NT2/D1 (cell line): ENCODE measurements around the gene PSMB1.

Experiments used
- DNase-seq: peaks from one replicate; pipeline ENCODE4 v3.0.0-alpha.2; 2011; ENCODE audit warnings: low read depth, low spot score
- H3K27me3 ChIP-seq: 2 replicates; pipeline ENCODE4 v1.6.0; 2011; ENCODE audit warnings: mild to moderate bottlenecking; ENCODE audit not compliant: insufficient read length, insufficient read depth
- H3K36me3 ChIP-seq: 2 replicates; pipeline ENCODE4 v1.6.1; 2011; ENCODE audit warnings: mild to moderate bottlenecking, low read length, mixed read lengths; ENCODE audit not compliant: insufficient read depth, insufficient read length
- H3K4me1 ChIP-seq: 2 replicates; pipeline ENCODE4 v1.5.1; 2011; ENCODE audit not compliant: insufficient read depth, insufficient read length
- H3K4me3 ChIP-seq: 2 replicates; pipeline ENCODE4 v1.5.1; 2011; ENCODE audit warnings: low read depth; ENCODE audit not compliant: insufficient read length
- H3K9ac ChIP-seq: 2 replicates; pipeline ENCODE4 v1.6.0; 2011; ENCODE audit warnings: low read depth; ENCODE audit not compliant: insufficient read length
- H3K9me3 ChIP-seq: 2 replicates; pipeline ENCODE4 v1.5.1; 2011; ENCODE audit warnings: mild to moderate bottlenecking, low read length; ENCODE audit not compliant: insufficient read depth
- SUZ12 ChIP-seq: IDR thresholded peaks from 2 replicates; pipeline ENCODE4 v1.6.1; 2011; ENCODE audit not compliant: insufficient read length, insufficient read depth; ENCODE audit errors: extremely low read depth
- YY1 ChIP-seq: IDR thresholded peaks from 2 replicates; pipeline ENCODE4 v1.6.1; 2011; ENCODE audit not compliant: insufficient read length, insufficient read depth
- ZNF274 ChIP-seq: IDR thresholded peaks from 2 replicates; pipeline ENCODE4 v1.6.1; 2011; ENCODE audit warnings: mild to moderate bottlenecking, low read depth, low read length

PSMB1 gene

DNA sequence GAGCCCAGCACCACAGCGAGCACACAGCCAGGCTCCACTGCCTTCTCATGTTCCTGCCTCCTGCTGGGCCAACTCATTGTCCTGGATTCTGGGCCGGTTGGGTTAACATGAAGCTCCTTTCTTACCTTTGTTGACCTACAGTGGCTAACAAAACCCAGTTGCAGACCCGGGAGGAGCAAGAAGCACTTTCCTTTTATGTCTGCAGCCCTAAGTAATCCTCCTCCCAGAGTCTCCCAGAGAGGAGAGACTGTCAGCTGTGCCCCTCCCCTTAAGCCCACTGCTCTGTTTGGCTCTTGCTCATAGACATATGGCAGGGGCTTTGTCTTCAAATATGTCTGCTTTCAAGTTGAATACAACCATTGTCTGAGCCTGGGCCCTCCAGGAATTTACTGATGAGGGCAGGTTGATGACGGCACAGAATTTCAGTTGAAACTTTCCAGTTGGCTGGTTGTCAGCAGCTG lies 55.2 kb downstream of the PSMB1 start:
- Histone ChIP-seq H3K36me3 (no peaks in the 10 kb centered on the region), H3K4me3 (no peak overlapping the region), H3K9me3 (peaks cover 5% of the 10 kb centered on the region; the same call in 1 of the 2 replicates), H3K9ac (no peak overlapping the region), H3K27me3 (peaks cover 17% of the 10 kb centered on the region), H3K4me1 (no peaks in the 10 kb centered on the region)
- TF ChIP-seq SUZ12 (no peak), YY1 (no peak), ZNF274 (no peak)
- DNase-seq = peak; percentile 87

DNA sequence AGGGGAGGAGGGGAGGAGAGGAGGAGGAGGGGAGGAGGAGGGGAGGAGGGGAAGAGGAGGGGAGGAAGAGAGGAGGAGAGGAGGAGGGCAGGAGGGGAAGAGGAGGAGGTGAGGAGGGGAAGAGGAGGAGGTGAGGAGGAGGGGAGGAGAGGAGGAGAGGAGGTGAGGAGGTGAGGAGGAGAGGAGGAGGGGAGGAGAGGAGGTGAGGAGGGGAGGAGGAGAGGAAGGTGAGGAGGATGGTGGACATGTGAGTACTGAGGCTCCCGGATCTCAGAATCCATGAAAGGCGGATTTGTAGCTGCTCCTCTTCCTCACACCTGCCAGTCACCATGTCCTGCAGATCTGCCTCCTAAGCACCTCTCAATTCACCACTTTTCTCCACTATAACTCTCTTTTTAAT lies 59.8 kb downstream of the PSMB1 start:
- Histone ChIP-seq H3K4me1 (no peaks in the 10 kb centered on the region), H3K9me3 (no peaks in the 10 kb centered on the region), H3K36me3 (no peaks in the 10 kb centered on the region), H3K9ac (no peak overlapping the region), H3K27me3 (no peaks in the 10 kb centered on the region), H3K4me3 (no peak overlapping the region)
- no peak for TF ChIP-seq ZNF274
- no peak for TF ChIP-seq SUZ12
- TF ChIP-seq YY1 = no peak
- no peak for DNase-seq

DNA sequence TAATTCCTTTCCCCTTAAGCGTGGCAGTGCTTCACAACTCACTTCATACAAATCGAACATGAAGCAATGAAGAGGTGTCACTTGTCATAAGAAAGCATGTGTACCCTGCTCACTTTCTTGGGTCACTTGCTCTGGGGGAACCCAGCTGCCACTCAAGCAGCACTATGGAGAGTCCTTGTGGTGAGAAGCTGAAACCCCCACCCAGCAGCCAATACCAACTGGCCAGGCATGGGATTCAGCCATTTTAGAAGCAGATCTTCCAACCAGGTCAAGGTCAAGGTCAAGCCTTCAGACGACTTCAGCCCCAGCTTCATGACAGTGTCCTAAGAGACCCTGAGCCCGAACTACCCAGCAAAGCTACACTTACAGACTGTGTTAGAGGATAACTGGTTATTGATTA lies 62.8 kb downstream of the PSMB1 start:
- DNase-seq = no peak
- Histone ChIP-seq H3K9ac (no peak overlapping the region), H3K27me3 (no peaks in the 10 kb centered on the region), H3K9me3 (no peaks in the 10 kb centered on the region), H3K36me3 (no peaks in the 10 kb centered on the region), H3K4me1 (no peaks in the 10 kb centered on the region), H3K4me3 (no peak overlapping the region)
- TF ChIP-seq SUZ12 (no peak), YY1 (no peak), ZNF274 (no peak)

DNA sequence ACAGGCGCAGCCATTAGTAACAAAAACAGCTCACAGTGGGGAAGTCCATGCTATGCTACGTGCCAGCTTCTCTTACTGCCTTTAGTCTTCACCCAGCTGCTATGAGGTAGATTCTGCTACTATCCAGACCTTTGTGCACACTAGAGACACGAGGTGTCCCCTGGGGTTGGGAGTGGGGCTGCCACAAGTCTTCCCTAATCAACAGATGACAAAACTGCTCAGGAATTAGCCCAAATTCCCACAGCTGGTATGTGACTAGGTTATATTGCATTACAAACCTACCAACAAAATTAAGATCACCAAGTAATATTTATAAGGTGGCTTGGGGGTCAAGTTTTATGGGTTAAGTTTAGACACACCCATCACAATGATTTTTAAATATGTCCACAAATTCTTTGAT lies 63.3 kb downstream of the PSMB1 start:
- Histone ChIP-seq H3K9me3 (no peaks in the 10 kb centered on the region), H3K36me3 (no peaks in the 10 kb centered on the region), H3K27me3 (no peaks in the 10 kb centered on the region), H3K9ac (no peak overlapping the region), H3K4me3 (no peak overlapping the region), H3K4me1 (no peaks in the 10 kb centered on the region)
- no peak for TF ChIP-seq YY1
- TF ChIP-seq SUZ12 = no peak
- no peak for TF ChIP-seq ZNF274
- DNase-seq = no peak

DNA sequence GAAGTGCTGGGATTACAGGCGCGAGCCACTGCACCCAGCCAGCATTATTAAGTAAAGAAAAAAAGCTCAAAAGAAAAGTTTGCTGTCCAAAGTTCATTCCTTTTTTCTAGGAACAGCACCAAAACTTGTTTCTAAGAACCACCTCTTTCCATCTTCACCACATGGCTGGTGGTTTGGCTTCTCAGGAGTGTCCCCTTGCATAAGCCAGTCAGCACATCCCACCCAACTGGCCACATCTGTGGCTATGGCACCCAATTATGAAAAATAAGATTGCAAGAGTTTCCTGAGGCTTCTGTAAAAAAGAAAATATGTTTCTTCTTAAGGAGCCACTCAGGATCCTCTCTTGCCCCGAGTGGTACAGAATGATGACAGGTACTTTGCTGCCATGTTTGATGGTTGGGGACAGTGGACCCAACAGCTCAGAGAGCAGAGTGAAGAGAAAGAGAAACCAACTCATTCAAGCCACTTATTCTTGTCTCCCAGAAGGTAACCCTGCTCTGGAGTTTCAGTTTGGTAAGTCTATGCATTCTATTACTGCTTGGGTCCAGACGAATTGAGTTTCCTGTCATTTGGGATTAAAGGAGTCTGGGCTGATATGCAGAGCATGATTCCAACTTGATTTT lies 65.3 kb downstream of the PSMB1 start:
- H3K9ac ChIP-seq = no peak overlapping the region
- no peaks in the 10 kb centered on the region for H3K4me1 ChIP-seq
- TF ChIP-seq SUZ12 (no peak), ZNF274 (no peak), YY1 (no peak)
- peaks cover 5% of the 10 kb centered on the region; the same call in 1 of the 2 replicates for H3K9me3 ChIP-seq
- no peaks in the 10 kb centered on the region for H3K27me3 ChIP-seq
- DNase-seq = no peak
- H3K4me3 ChIP-seq = no peak overlapping the region
- H3K36me3 ChIP-seq = no peaks in the 10 kb centered on the region

DNA sequence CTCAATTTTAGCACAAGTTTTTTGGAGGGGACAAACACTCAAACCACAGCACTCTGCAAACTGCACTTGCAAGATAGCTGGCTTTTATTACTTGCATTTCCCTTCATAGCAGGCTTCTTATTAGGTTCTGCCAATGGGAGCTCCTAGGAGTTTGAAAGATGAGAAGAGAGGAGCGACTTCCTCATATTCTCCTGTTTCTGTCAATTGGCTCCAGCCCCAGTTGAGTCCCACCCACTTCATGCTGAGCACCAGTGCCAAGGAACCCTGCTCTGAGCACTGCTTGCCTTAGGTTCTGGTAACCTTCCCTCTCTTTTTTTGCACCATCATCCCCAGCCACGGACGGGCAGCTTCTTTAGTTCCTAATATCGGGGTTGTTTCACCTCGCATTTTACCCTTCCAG lies 67.9 kb downstream of the PSMB1 start:
- H3K4me1 ChIP-seq = no peaks in the 10 kb centered on the region
- no peak for DNase-seq
- peaks cover 5% of the 10 kb centered on the region; the same call in 1 of the 2 replicates for H3K9me3 ChIP-seq
- no peaks in the 10 kb centered on the region for H3K36me3 ChIP-seq
- TF ChIP-seq SUZ12 = no peak
- no peak for TF ChIP-seq YY1
- TF ChIP-seq ZNF274 = no peak
- no peaks in the 10 kb centered on the region for H3K27me3 ChIP-seq
- H3K9ac ChIP-seq = no peak overlapping the region
- no peak overlapping the region for H3K4me3 ChIP-seq
